GM19023 (cell line): ENCODE measurements around the gene ACOXL.

Experiments used
- ATAC-seq: cut with Tn5 transposase; IDR thresholded peaks from one replicate; pipeline ENCODE4 v1.9.1; 2021; ENCODE audit warnings: mild to moderate bottlenecking, moderate library complexity; ENCODE audit not compliant: unreplicated experiment

ACOXL gene

DNA sequence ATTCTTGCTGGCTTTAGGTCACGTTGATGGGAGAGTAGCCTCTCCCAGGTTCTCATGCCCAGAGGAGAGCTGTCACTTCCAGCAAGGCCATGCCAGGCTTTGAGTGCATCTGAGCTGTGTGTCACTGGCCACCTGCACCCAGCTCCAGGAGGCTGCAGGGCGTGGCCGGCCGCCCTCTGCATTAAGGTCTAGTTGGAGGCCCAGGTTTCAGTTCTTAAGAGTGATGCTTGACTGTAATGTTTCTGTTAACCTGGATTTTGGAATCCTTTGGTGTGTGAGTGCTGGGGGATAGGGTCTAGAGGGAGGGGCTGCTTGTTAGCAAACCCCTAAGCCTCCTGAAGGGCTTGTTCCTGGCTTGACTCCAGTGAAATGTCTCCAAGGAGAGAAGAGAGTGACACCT lies 140.1 kb downstream of the ACOXL start:
- ATAC-seq = no peak

GRCh38 chr2:110873056-110873502 lies 140.7 kb downstream of the ACOXL start:
- ATAC-seq = peak; percentile 38

- no peak for ATAC-seq
These were observed 141.5 kb downstream of the ACOXL start for GRCh38 chr2:110873597-110874452.

DNA sequence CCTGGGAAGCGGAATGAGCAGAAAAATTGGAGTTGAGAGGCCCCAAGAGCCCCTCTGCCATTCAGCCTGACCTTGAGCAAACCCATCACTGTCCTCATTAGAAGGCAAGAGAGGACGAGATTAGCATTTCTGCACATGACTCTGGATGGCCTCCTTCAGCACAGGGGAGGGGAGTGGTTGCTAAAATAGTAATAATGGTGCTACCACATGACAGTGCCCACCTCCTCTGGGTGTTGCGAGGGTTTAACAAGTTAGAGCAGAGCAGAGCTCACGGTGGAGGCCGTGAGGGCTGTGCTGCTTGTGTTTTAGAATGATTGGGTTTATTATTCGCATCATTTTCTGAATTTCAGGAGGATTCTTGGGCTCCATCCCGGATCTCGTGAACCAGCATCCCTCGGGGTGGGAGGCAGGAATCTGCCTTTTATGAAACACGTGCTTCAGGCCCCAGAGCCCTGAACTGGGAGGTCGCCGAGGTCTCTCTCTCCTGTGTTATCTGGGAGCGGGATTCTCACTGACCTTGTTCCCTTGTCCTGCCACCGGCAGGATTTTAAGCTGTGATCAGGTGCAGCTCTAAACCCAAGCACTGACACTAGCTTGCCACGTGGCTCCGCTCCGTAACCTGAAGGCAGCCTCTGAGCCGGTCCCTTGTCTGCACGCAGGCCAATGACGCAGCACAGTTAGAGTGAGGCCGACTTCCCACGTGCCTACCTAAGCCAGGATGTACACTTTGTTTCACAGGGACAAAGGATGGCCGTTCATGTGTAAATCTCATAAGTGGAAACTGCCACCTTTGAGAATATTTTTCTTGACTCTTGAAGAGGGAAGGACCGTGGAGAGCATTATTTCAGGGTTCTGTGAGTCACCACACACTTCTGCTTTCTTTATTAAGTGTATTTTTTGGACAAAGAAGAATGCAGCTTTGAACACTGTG lies 142.3 kb downstream of the ACOXL start:
- ATAC-seq = peak; percentile 53

- no peak for ATAC-seq
These were observed 143.0 kb downstream of the ACOXL start for GRCh38 chr2:110875384-110875725.

GRCh38 chr2:110876167-110876999 lies 144.0 kb downstream of the ACOXL start:
- no peak for ATAC-seq

DNA sequence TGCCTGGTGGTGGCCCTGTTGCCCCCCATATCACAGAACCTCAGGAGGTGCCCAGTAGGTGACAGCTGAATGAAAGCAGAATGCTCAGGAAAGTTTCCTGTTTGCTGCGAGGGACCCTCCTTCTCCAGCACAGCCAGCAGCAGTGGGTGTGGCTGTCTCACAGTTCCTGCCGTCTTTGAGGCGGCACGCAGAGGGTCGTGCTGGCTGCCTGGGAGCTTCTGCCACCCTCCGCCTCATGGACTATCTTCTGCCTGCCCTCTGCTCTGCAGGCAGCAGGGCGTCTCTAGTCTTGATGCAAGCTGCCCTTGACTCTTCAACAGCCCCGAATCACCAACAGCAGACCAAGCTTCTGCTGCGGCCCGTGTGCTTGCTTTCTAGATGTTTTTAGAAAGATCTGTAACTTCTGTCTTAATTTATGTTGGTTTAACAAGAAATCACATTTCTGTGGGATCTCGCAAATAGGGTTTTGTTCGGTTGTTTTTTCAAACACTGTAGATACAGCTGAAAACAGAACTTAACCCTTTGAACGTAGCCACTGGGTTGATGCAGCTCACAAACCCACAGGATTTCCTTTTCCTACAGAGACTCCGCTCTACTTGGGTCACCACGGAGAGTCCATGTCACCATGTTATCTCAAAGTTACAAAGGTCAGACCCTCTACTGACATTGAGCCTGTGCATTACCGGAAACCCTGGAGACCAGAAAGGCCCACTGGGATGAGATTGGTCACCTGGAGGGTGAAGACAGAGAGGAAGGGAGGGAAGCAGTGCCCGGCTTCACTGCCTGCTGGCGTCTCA lies 144.9 kb downstream of the ACOXL start:
- ATAC-seq = no peak

GRCh38 chr2:110878150-110878549 lies 145.8 kb downstream of the ACOXL start:
- no peak for ATAC-seq

DNA sequence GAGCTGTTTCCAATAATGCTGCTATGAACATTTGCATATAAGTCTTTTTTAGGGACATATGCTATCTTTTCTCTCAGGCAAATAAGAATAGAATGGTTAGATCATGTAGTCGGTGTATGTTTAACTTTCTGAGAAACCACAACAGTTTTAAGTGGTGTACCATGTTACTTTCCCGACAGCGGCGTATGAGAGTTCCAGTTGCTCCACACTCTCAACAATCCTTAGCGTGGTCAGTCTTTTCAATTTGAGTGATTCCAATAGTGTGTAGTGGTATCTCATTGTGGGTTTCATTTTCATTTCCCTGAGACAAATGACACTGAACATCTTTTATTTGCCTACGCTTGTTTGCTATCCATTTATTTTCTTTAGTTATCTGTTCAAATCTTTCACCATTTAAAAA lies 149.5 kb downstream of the ACOXL start:
- peak; percentile 69 for ATAC-seq

DNA sequence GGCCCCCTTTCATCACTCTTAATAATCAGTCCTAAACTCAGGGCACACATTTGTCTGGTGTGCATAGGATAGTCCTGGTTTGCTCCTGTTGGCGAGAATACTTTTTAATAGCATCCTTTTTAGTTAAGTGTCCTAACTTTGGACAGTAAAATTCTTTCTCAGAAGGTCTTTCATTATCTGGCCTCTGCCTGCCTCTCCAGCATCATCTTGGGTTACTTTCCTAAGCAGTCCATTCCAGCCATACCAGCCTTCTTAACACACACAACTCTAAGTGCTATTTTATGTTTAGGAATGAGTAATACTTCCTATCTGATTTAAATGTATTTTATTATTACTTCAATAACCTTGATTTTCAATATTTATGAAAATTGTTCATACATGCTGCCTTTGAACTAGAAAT lies 151.0 kb downstream of the ACOXL start:
- ATAC-seq = no peak

- no peak for ATAC-seq
These were observed 152.9 kb downstream of the ACOXL start for GRCh38 chr2:110885256-110885655.

DNA sequence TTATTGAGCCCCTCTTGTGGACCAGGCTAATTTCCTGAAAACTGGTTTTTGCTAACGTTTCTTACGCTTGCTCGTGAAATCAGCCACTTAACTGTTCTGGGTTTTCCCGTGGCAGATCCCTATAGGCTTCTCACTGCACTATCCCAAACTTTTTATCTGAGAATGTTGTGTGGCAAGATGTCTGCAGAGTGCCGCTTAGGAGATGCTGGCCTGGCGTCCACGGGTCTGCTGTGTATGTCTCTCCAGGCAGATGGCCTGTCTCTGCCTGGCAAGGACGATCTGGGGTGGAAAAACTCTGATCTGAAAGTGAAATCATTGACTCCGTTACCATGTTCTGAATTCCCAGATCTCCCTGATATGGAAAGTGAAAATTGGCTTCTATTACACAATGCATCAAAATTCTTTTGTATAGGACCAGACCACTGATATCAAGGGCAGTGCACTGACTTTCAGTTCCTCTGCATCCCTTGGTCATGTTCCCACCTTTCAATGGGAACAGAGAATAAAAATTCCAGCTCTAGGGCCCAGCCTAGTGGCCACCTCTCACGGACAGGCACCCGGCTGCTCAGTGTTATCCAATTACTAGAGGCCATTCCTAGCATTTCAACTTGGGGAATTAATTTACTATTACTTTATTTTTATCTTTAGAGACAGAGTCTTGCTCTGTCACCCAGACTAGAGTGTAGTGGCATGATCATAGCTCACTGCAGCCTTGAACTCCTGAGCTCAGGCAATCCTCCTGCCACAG lies 154.6 kb downstream of the ACOXL start:
- ATAC-seq = no peak

- ATAC-seq = no peak
These were observed 156.0 kb downstream of the ACOXL start for GRCh38 chr2:110888411-110888810.

- no peak for ATAC-seq
These were observed 159.3 kb downstream of the ACOXL start for GRCh38 chr2:110891626-110892025.

- no peak for ATAC-seq
These were observed 163.9 kb downstream of the ACOXL start for GRCh38 chr2:110896226-110896625.

DNA sequence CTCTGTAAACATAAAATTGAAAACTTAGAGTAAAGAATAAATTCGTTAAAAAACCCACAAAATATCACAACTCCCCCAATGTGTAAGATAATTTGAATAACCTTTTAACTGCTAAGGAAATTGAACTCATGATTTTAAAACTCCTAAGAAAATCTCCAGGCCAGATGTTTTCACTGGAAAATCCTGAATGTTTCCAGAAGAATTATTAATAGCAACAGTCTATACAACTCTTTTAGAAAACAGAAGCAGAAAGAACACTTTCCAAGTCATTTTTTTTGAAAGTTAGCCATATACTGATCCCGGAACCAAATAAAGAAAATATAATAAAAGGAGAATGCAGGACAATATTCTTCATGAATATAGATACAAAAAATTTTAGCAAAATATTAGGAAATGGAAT lies 165.6 kb downstream of the ACOXL start:
- ATAC-seq = no peak

DNA sequence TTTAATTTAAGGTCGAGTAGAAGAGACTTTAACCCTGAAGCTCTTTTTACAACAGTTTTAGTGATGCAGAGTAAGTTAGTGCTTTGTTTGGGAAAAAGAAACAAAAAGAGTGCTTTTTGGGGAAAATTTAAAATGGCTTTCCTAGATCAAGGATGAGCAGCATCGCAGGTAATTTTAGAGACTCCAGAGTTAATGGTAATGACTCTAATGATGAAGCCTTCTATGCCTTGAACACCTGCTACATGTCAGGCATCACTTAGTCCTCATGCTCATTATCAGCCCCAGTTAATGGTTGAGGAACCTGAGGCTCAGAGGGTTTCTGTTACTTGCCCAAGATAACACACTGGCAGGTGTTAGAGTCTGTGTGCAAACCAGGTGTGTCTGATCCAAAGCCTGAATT lies 167.8 kb downstream of the ACOXL start:
- ATAC-seq = no peak

DNA sequence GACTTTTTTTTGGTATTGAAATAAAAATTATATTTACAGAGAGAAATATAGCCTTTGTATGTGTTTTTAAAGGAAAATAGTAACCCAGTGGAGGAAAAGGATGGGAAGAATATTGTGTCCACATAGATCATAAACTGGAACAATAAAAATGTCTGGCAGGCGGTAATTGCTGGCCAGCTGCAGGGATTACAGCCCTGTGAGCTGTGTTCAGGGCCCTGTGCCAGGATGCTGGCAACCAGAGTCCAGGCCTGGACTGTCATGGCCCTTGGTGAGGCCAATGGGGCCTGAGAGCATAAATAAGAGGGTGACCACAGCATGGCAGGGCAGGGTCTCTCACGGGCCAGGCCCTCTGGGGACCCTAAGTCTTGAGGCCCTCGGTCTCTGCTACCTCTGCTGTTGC lies 171.2 kb downstream of the ACOXL start:
- no peak for ATAC-seq

GRCh38 chr2:110904116-110904778 lies 171.9 kb downstream of the ACOXL start:
- ATAC-seq = no peak
